ENCODE results near the gene TENM3. TPM values are rescaled to one million over a fixed set of nuclear protein-coding genes. Genes with fewer than 3 reads are reported as not detected.

Gene TENM3
- total RNA-seq, 1 donor from 2014 or later = not detected

- CTCF ChIA-PET = no interaction called here
- Mint-ChIP-seq H3K27ac (no peak overlapping the region), H3K27me3 (peaks cover 2% of the 10 kb centered on the region), H3K9me3 (peaks cover 6% of the 10 kb centered on the region), H3K36me3 (ENCODE audit: low read depth) (no peaks in the 10 kb centered on the region), H3K4me1 (no peaks in the 10 kb centered on the region), H3K4me3 (no peak overlapping the region)
- intact Hi-C loops (cut with micrococcal nuclease) = no loop called here
- TF ChIP-seq CTCF (IDR thresholded peaks at IDR 0.05) = no peak
- DNase-seq (no peak), ATAC-seq (ENCODE audit: low read depth) (no peak)
- POLR2A ChIA-PET = no interaction called here
Observed at GRCh38 chr4:182789529-182789928, 546.3 kb downstream of the TENM3 start.

GRCh38 chr4:182795446-182796238 is 552.4 kb downstream of the TENM3 start:
- ATAC-seq (ENCODE audit: low read depth) (no peak), DNase-seq (no peak)
- intact Hi-C loops (cut with micrococcal nuclease) = no loop called here
- TF ChIP-seq CTCF (IDR thresholded peaks at IDR 0.05) = no peak
- Mint-ChIP-seq H3K27ac (no peak overlapping the region), H3K36me3 (ENCODE audit: low read depth) (no peaks in the 10 kb centered on the region), H3K4me3 (no peak overlapping the region), H3K27me3 (peaks cover 1% of the 10 kb centered on the region), H3K4me1 (no peaks in the 10 kb centered on the region), H3K9me3 (peaks cover 9% of the 10 kb centered on the region)
- POLR2A ChIA-PET = no interaction called here
- CTCF ChIA-PET = no interaction called here

GRCh38 chr4:182799515-182800215 is 556.5 kb downstream of the TENM3 start:
- ATAC-seq (ENCODE audit: low read depth) = no peak

GRCh38 chr4:182800216-182800515 is 557.0 kb downstream of the TENM3 start:
- H3K27me3 Mint-ChIP-seq = peaks cover 1% of the 10 kb centered on the region
- TF ChIP-seq CTCF (IDR thresholded peaks at IDR 0.05) = no peak
- H3K36me3 Mint-ChIP-seq (ENCODE audit: low read depth) = no peaks in the 10 kb centered on the region
- DNase-seq = no peak
- POLR2A ChIA-PET = no interaction called here
- ATAC-seq (ENCODE audit: low read depth) = no peak
- H3K4me3 Mint-ChIP-seq = no peak overlapping the region
- H3K27ac Mint-ChIP-seq = no peak overlapping the region
- intact Hi-C loops (cut with micrococcal nuclease) = no loop called here
- H3K4me1 Mint-ChIP-seq = no peaks in the 10 kb centered on the region
- CTCF ChIA-PET = no interaction called here
- no peaks in the 10 kb centered on the region for H3K9me3 Mint-ChIP-seq

More at GRCh38 chr4:182799515-182800215, 556.5 kb downstream of the TENM3 start:
- Mint-ChIP-seq H3K27me3 (peaks cover 1% of the 10 kb centered on the region), H3K36me3 (ENCODE audit: low read depth) (no peaks in the 10 kb centered on the region), H3K9me3 (peaks cover 2% of the 10 kb centered on the region), H3K4me1 (no peaks in the 10 kb centered on the region), H3K4me3 (no peak overlapping the region), H3K27ac (no peak overlapping the region)
- ChIA-PET POLR2A (no interaction called here), CTCF (no interaction called here)
- intact Hi-C loops (cut with micrococcal nuclease) = no loop called here
- no peak for TF ChIP-seq CTCF (IDR thresholded peaks at IDR 0.05)
- no peak for DNase-seq

GRCh38 chr4:182801636-182802035 is 558.4 kb downstream of the TENM3 start:
- POLR2A ChIA-PET = no interaction called here
- no peak for TF ChIP-seq CTCF (IDR thresholded peaks at IDR 0.05)
- ATAC-seq (ENCODE audit: low read depth) (no peak), DNase-seq (no peak)
- Mint-ChIP-seq H3K4me3 (no peak overlapping the region), H3K9me3 (no peaks in the 10 kb centered on the region), H3K27ac (no peak overlapping the region), H3K36me3 (ENCODE audit: low read depth) (no peaks in the 10 kb centered on the region), H3K4me1 (peaks cover 3% of the 10 kb centered on the region), H3K27me3 (peaks cover 11% of the 10 kb centered on the region)
- intact Hi-C loops (cut with micrococcal nuclease) = no loop called here
- CTCF ChIA-PET = no interaction called here
